RPMI7951 (cell line): ENCODE results near the gene TH. TPM values are rescaled to one million over a fixed set of nuclear protein-coding genes. Genes with fewer than 3 reads are reported as not detected.
"Not testable (repeated sequence)": the region's sequence is repeated elsewhere in the genome, so short reads cannot be mapped to it uniquely, and the experiment has no call there.

Source experiments
- DNase-seq: peaks from one replicate; pipeline ENCODE4 v3.0.0-alpha.2; 2012; ENCODE audit warnings: low read depth
- total RNA-seq: library from RNA; depleted of rRNA; stranded (reverse); fragments of >200 nt; shearing (Covaris generic); gene quantifications from 2 replicates; pipeline ENCODE4 v1.2.3, GENCODE V29; 2014

The TH gene
- total RNA-seq, 1 experiment from 2014 or later, result 0.24 TPM

- no peak for DNase-seq
Observed at GRCh38 chr11:2195756-2196088, 24.1 kb upstream of the TH start.

- DNase-seq, result no peak
Observed at GRCh38 chr11:2194877-2195755, 23.5 kb upstream of the TH start.

DNA sequence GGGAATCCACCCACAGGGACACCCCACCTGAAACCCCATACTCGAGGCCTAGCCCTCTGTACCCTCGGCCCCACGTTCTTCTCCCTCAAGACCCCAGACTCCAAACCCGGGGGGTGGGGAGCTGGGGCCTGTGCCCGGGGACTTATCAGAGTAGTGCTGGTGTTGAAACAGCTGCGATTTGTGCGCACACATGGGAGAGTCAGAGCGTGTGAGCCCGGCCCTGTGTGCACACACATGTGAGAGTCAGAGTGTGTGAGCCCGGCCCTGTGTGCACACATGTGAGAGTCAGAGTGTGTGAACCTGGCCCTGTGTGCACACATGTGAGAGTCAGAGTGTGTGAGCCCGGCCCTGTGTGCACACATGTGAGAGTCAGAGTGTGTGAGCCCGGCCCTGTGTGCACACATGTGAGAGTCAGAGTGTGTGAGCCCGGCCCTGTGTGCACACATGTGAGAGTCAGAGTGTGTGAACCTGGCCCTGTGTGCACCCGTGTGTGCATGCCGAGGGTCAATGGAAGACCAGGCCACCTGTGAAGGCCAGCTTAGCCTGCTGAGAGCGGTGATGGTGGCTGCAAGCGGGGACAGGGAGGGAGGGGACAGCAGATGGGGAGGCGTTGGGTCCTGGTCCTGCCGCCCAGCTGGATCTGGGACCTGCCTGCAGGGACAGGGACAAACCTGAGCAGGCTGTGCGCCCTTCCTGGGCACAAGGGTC, 22.4 kb upstream of the TH start:
- DNase-seq, result not testable (repeated sequence)

DNA sequence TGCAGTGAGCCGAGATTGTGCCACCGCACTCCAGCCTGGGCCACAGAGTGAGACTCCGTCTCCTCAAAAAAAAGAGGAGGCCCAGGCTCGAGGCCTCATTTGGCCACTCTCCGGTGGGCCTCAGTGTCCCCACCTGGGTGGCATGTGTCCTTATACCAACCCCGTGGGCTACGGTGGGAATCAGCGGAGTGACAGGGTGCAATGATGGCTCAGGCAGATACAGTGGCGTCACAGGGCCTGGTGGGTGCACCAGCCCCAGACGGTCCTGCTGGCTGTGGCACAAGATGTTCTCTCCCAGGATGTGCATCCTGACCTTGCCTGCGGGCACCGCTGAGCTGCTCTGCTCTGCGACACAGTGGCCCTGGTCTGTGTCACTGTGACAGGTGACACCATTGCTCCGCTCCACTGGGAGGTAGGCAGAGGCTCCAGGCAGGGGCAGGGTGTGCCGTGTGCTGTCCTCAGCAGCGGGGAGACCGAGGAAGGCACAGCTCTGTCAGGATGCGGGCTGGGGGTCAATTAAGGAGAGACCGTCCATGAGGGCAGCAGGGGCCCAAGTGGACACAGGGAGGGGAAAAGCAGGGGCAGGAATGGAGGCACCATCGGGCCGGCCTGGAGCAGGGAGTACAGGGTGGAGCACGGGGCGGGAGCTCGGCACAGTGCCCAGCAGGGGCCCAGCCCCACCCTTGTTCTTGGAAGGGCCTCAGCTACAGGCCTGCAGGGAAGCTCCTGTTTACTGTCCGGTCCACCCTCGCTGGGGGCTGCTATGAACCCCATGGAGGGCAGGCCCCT, 21.7 kb upstream of the TH start:
- no peak for DNase-seq

GRCh38 chr11:2192435-2192834, 20.8 kb upstream of the TH start:
- DNase-seq, result no peak

DNA sequence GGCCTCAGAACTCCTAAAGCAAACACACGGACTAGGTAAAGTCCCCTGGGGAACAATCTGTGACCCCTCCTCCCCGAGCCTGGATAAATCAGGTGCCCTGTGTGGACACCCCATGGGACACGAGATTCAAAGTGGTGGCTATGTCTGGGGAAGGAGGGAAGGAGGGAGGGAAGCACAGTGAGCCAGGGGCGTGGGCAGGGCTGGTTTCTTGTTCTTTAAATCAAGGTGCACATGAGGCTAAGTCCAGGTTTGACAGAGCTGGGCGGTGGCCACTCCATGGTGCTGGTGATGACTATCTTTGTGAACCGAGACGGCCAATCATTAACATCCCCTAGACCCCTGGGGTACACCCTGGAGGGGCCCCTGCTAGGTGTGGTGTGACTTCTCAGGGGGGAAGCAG, 20.3 kb upstream of the TH start:
- no peak for DNase-seq

DNA sequence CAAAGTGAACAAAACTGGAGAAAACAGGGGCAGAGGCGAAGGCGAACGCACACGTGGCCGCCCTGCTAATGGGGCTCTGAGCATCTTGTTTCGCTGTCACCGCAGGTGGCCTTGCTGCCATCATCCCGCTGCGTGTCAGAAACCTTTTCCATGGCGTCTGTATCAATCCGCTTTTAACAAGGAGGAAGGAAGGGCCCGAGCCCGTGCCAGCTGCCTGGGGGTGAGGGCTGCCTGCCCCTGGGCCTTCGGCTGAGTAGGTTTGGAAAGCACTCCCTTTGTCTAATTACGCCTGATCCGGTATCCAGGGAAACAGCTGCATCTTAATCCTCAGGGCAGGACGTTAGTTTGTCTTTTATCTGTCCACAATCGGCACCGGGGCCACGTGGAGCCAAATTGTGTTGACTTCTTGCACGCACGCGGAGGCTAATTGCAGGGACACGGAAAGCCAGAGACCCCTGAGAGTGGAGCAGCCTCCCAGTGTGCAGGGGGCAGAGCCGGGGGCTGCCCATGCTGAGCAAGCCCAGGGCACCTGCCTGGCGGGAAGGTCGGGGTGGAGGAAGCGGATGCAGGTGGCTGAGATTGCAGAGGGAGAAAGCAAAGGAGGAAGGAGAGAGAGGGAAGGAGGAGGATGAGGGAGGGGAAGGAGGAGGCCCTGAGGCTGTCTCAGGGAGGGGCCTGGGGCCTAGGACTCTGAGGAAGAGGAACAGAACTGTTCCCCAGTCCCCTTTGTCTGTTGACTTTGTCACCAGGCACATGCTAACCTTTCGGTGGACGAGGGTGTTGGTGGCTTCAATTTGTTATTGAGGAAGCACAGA, 19.2 kb upstream of the TH start:
- DNase-seq, result no peak

GRCh38 chr11:2189938-2190656, 18.5 kb upstream of the TH start:
- no peak for DNase-seq

- no peak for DNase-seq
Observed at GRCh38 chr11:2188745-2189144, 17.1 kb upstream of the TH start.

GRCh38 chr11:2187280-2187707, 15.7 kb upstream of the TH start:
- DNase-seq, result no peak

DNA sequence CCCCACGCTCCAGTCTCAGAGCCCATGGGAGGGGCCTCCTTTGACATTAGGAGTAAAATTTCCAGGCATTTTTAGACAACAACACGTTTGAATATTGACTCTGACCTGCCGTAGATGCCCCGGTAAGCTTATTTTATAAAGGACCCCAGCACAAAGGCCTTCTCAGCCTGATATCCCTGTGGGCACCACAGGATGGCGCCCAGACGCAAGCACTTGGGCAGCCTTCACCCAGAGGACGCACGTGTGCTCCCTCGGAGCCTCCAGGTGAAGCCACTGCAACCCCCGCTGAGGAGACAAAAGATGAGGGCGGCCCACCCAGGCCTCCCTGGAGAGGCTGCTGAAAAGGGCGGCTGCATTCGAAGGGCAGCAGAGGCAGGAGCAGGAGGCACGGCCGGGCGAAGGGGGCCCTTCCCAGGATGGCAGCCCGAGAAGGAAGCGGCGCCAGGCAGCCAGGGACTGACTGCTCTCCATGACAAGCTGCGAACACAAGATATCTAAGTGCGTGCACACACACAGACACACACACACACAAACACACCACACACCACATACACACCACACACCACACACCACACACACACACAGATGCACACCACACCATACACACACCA, 15.2 kb upstream of the TH start:
- DNase-seq, result peak; percentile 19

DNA sequence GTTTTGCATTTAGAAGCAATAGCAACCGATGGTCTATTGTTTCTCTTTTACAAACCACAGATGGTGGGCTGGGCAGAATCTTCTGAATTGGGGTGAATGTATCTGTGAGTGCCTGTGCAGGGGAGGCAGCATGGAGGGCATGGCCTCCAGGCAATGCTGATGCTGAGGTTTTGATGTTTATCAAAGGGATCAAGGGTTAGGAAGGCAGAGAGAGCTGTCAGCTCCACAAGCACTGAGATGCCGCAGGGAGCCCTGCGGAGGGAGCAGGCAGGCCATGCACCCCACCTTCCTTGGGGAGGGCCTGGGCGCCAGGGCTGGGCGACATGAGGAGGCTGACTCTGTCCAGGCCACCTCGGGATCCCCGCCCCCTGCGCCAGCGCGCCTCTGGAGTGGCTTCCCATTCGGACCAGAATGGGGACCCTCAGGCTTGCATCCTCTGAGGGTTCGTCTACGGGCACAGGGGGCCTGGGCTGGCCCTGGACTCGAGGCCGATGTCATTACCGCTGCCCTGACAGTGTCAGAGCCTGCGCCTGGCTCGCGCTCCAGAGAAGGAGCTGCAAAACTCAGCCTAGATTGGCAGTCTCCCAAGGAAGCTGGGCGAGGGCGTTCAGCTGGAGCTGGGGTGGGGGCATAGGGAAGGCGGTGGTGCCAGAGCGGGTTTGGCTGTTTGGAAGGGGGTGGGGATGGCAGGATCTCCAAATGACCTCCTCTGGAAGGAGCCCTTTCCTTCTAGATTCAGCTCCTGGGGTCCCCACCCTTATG, 13.9 kb upstream of the TH start:
- no peak for DNase-seq

DNA sequence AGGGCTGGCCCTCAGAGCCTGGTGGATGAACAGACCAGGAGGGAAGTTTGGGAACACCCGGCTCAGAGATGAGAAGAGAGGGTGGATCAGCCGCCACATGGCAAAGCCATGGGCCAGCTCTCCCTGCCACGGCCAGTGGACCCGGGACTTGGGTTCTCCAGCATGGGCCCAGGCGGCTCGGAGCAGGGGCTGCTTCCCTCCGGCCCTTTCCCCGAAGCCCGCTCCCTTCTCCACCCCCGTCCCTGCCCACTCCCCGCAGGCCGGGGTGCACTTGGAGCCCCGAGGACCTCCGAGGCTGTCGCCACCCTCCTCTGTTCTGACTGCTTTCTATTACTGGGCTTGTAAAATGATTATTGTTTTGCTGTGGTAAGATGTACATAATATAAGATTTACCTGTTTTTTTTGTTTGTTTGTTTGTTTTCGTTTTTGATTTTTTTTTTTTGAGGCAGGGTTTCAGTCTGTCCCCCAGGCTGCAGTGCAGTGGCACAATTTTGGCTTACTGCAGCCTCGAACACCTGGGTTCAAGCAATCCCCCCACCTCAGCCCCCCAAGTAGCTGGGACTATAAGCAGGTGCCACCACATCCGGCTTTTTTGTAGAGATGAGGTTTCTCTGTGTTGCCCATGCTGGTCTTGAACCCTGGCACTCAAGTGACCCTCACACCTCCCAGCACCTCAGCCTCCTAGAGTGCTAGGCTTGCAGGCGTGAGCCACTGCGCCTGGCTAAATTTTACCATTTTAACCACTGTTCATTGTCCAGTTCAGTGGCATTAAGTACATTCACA, 11.3 kb upstream of the TH start:
- DNase-seq, result no peak

- DNase-seq, result no peak
Observed at GRCh38 chr11:2182075-2182474, 10.5 kb upstream of the TH start.

- no peak for DNase-seq
Observed at GRCh38 chr11:2180789-2181370, 9.3 kb upstream of the TH start.

GRCh38 chr11:2180347-2180746, 8.7 kb upstream of the TH start:
- no peak for DNase-seq

DNA sequence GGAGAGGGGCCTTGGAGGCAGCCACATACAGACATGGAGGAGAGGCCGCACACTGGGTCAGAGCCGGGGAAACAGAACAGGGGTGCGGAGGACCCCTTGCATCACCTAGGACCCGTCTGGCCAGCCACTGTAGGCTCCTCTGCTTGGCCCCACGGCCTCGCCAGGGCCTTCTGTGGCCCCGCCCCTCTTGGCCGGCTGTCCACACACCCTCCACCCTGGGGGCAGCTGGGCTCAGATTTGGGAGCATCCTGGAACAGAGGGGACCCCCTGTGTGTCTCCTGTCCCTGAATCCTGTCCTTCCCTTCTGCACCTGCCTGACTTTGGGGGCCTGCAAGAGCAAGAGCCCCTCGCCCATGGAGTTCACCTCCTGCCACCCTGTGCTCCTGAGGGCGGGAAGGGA, 7.9 kb upstream of the TH start:
- DNase-seq, result no peak

- peak; percentile 81 for DNase-seq
Observed at GRCh38 chr11:2178906-2179494, 7.4 kb upstream of the TH start.
